ENCODE data around the gene IP6K1.
"Not testable (repeated sequence)": the region's sequence is repeated elsewhere in the genome, so short reads cannot be mapped to it uniquely, and the experiment has no call there.

IP6K1 gene

DNA sequence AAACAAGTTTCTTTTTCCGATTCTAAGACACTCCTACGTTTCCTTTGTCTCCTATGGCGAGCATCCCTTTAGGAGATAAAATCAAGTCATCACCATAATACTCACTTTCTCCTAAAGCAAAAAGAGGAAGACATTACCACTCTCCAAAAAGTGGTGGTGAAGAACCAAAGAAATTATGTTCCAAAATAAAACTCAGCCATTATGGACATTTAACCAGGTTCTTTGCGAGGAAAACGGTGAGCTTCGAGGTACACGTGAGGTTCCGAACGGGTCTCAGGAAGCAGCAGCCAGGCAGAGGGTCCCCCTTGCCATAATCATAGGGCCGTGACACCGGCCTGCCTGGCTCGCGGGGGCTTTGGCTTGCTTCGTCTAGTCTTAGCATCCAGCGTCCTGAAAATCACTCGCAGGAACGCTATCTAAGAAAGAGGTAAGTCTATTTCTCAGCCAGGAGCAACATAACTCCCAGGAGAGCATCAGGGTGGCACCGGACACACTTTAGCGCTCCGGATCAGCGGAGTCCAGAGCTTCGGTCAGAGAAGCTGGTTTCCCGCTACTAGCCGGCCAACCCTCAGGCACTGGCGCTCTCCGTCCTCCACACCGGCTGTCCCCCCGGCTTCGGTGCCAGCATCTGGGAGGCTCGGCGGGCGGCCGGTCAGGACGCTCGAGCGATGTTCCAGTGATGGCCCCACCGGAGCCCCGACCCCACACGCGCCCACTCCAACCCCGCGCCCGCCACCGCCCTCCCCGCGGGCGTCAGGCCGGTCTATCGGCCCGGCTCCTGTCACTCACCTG lies 581 bp downstream of the IP6K1 start:
- peaks cover 59% of the 10 kb centered on the region for H3K36me3 Mint-ChIP-seq
- H3K27ac Mint-ChIP-seq: peak overlapping the region; percentile 96
- H3K4me3 Mint-ChIP-seq: peak overlapping the region; percentile 86
- DNase-seq (ENCODE audit: low spot score in 2 of 2) (no peak), ATAC-seq (peak; percentile 64)
- H3K4me1 Mint-ChIP-seq: peaks cover 29% of the 10 kb centered on the region
- no peaks in the 10 kb centered on the region for H3K9me3 Mint-ChIP-seq

DNA sequence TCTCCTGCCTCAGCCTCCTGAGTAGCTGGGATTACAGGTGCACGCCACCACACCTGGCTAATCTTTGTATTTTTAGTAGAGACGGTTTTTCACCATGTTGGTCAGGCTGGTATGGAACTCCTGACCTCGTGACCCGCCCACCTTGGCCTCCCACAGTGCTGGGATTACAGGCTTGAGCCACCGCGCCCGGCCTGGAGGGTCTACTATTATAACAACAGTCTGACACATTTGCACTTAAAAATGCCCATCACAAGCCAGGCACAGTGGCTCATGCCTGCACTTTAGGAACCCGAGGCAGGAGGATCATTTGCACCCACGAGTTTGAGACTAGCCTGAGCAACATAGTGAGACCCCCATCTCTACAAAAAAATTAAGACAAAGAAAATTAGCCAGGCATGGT lies 4.1 kb downstream of the IP6K1 start:
- H3K4me3 Mint-ChIP-seq; H3K27ac Mint-ChIP-seq; ATAC-seq; H3K9me3 Mint-ChIP-seq; DNase-seq (ENCODE audit: low spot score in 2 of 2): not testable (repeated sequence)
- Mint-ChIP-seq H3K36me3 (peaks cover 91% of the 10 kb centered on the region), H3K4me1 (peaks cover 44% of the 10 kb centered on the region)

DNA sequence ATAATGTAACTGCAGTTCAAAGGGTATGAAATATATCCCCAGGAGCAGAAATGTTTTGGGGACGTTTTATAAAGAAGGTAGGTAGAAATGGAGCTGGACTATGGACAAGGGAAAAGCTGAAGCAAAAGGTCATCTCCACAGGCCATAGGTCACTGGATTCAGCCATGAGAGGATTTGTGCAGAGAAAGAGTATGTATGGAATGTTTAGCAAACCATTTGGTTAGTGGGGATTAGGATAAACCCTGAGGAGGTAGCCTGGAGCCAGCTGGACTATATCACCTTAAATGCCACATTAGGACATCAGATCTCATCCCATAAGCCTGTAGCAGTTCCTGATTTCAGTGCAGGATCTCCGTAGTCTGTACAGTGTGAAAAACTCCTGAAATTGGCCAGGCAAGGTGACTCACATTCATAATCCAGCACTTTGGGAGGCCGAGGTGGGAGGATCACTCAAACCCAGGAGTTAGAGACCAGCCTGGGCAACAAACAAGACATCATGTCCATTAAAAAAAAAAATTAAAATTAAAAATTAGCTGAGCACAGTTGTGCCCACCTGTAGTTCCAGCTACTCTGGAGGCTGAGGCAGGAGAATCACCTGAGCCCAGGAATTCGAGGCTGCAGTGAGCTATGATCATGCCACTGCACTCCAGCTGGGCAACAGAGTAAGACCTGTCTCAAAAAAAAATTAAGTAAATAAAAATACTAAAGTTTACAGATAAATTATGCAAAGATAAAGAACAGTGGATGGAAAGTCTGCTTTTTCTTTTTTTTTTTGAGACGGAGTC lies 4.7 kb downstream of the IP6K1 start:
- Mint-ChIP-seq H3K27ac (no peak overlapping the region), H3K9me3 (no peaks in the 10 kb centered on the region), H3K4me1 (peaks cover 37% of the 10 kb centered on the region), H3K4me3 (no peak overlapping the region), H3K36me3 (peaks cover 91% of the 10 kb centered on the region)
- no peak for ATAC-seq
- no peak for DNase-seq (ENCODE audit: low spot score in 2 of 2)

DNA sequence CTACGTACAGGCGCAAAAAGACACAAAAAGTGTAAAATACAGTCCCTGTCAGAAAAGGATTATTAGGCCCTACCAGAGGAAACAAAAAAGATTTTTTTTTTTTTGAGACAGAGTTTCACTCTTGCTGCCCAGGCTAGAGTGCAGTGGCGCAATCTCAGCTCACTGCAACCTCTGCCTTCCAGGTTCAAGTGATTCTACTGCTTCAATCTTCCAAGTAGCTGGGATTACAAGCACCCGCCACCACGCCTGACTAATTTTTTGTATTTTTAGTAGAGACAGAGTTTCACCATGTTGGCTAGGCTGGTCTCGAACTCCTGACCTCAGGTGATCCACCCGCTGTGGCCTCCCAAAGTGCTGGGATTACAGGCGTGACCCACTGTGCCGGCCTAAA lies 5.4 kb downstream of the IP6K1 start:
- ATAC-seq; H3K4me3 Mint-ChIP-seq; DNase-seq (ENCODE audit: low spot score in 2 of 2); H3K9me3 Mint-ChIP-seq; H3K27ac Mint-ChIP-seq: not testable (repeated sequence)
- peaks cover 36% of the 10 kb centered on the region for H3K4me1 Mint-ChIP-seq
- H3K36me3 Mint-ChIP-seq: peaks cover 94% of the 10 kb centered on the region

DNA sequence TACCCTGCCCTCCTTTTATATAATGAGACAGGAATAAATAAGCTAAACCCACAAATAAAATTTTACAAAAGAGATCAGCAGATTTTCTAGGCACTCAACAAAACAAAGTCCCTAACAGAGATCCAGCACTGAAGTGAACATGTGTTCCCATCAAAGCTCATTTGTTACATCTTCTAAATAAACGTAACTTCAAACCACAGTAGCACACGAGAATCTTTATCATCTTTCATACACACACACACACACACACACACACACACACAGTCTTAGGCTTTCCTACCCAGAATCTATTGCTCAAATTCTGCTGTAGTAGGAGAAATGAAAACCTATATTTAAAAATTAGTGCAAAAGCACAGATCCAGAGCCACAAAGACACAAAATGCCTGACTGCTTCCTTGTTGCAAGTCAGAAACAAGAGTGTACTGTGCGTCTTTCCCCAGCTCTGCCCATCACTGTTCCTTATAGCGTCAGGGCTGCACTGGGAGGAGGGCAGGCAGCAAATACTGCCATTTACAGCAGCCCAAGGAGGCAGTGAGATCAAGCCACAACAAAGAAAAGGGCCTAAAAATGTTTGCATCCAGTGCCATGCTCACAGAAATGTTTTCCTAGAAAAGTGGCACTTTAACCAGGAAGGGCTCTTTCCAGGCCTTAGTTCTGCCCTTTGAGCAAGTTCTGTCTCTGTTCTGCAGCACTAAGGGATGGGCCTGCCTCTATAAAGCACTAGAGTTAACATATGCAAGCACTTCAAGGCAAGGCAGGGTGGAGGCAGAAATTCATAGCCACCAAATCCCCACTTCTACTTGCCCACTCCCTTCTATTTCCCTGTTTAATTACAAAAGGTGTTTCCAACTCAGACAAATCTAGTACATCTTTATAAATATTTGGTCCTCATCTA lies 6.0 kb downstream of the IP6K1 start:
- Mint-ChIP-seq H3K27ac (peak overlapping the region; percentile 58), H3K4me3 (no peak overlapping the region), H3K4me1 (peaks cover 31% of the 10 kb centered on the region), H3K36me3 (peaks cover 94% of the 10 kb centered on the region), H3K9me3 (no peaks in the 10 kb centered on the region)
- DNase-seq (ENCODE audit: low spot score in 2 of 2): no peak
- no peak for ATAC-seq

DNA sequence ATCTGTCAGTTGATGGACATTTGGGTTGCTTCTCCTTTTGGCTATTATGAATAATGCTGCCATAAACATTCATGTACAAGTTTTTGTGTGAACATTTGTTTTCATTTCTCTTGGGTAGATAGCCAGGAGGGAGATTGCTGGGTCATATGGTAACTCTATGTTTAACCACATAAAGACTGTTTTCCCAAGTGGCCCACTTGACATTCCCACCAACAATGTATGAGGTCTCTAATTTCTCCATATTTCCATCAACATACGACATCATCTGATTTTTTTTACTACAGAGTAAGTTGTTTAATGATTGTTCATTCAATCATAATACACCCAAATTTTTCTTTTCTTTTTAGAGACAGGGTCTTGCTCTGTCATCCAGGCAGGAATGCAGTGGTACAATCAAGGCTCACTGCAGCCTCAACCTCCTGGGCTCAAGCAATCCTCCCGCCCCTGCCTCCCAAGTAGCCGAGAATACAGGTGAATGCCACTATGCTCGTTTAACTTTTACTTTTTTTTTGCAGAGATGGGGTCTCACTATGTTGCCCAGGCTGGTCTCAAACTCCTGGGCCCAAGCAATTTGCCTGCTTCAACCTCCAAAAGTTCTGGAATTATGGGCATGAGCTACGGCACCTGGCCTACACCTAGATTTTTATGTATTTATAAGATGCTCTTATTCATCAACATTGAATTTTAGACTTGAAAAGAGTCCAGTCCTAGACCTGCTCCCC lies 6.8 kb downstream of the IP6K1 start:
- ATAC-seq: no peak
- H3K36me3 Mint-ChIP-seq: peaks cover 89% of the 10 kb centered on the region

DNA sequence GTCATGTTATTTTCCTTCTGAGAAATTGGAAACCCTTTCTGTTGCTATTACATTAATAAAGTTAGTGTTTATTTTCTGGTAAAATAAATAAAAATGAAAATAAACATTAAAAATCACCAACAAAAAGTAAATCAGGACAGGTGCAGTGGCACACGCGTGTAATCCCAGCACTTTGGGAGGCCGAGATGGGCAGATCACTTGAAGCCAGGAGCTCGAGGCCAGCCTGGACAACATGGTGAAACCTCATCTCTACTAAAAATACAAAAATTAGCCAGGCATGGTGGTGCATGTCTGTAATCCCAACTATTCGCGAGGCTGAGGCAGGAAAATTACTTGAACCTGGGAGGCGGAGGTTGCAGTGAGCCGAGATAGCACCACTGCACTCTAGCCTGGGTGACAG lies 10.2 kb downstream of the IP6K1 start:
- H3K27ac Mint-ChIP-seq; H3K4me3 Mint-ChIP-seq; DNase-seq (ENCODE audit: low spot score in 2 of 2); H3K9me3 Mint-ChIP-seq; ATAC-seq: not testable (repeated sequence)
- Mint-ChIP-seq H3K36me3 (peaks cover 56% of the 10 kb centered on the region), H3K4me1 (peaks cover 21% of the 10 kb centered on the region)

More for the DNA sequence above, 6.8 kb downstream of the IP6K1 start:
- Mint-ChIP-seq H3K27ac (peak overlapping the region; percentile 58), H3K4me1 (peaks cover 26% of the 10 kb centered on the region), H3K9me3 (no peaks in the 10 kb centered on the region), H3K4me3 (no peak overlapping the region)
- DNase-seq (ENCODE audit: low spot score in 2 of 2): no peak

DNA sequence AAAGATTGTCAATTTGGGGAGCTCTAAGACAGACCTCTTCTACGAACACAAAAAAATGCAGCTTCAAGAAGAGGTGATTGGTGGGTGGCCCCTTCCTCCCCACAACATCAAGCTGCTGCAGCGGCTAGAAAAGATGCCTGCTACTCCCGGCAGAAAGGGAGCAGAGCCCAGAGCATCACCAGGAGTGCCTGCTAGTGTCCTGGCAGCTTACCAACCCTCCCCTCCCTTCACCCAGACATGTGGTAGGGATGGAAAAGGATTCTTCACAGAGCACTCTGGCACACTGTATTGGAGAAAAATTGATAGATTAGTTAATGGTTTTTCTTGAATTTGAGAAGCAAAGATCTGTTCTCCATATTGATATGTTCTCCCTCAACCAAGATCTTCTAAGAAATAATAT lies 10.8 kb downstream of the IP6K1 start:
- Mint-ChIP-seq H3K9me3 (no peaks in the 10 kb centered on the region), H3K27ac (no peak overlapping the region), H3K4me1 (peaks cover 18% of the 10 kb centered on the region), H3K4me3 (no peak overlapping the region), H3K36me3 (peaks cover 50% of the 10 kb centered on the region)
- no peak for ATAC-seq
- no peak for DNase-seq (ENCODE audit: low spot score in 2 of 2)

DNA sequence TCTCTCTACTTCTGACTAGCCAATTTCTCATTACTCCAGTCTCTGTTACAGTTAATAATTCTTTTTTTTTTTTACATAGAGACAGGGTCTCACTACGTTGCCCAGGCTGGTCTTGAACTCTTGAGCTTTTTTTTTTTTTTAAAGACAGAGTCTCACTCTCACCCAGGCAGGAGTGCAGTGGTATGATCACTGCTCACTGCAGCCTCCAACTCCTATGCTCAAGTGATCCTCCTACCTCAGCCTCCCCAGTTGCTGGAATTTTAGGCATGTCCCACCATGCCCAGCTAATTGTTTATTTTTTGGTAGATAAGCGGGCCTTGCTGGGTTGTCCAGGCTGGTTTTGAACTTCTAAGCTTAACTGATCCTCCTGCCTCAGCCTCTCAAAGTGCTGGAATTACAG lies 13.6 kb downstream of the IP6K1 start:
- Mint-ChIP-seq H3K36me3 (peaks cover 32% of the 10 kb centered on the region), H3K27ac (peak overlapping the region; percentile 70), H3K9me3 (no peaks in the 10 kb centered on the region), H3K4me3 (no peak overlapping the region), H3K4me1 (peaks cover 14% of the 10 kb centered on the region)
- DNase-seq (ENCODE audit: low spot score in 2 of 2): no peak
- ATAC-seq: no peak

DNA sequence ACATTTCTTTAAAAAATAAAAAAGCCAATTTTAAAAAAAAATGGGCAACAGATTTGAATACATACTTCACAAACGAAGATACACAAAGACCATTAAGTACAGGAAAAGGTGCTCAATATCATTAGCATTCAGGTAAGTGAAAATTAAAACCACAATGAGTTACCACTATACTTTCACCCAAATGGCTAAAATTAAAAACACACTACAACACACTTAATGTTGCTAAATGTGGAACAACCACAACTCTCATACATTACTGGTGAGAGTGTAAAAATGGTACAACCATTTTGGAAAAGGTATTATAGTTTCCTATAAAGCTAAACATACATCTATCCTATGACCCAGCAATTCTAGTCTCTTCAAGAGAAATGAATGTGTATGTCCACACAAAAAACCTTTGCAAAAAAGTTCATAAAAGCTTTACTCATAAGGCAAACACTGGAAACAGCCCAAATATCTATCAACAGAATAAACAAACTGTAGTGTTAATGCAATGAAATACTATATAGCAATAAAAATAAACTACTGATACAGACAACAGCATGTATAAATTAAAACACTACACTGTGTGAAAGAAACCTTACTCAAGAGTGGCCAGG lies 14.9 kb downstream of the IP6K1 start:
- Mint-ChIP-seq H3K27ac (no peak overlapping the region), H3K9me3 (no peaks in the 10 kb centered on the region), H3K36me3 (peaks cover 22% of the 10 kb centered on the region), H3K4me3 (no peak overlapping the region), H3K4me1 (peaks cover 14% of the 10 kb centered on the region)
- ATAC-seq (no peak), DNase-seq (ENCODE audit: low spot score in 2 of 2) (no peak)

DNA sequence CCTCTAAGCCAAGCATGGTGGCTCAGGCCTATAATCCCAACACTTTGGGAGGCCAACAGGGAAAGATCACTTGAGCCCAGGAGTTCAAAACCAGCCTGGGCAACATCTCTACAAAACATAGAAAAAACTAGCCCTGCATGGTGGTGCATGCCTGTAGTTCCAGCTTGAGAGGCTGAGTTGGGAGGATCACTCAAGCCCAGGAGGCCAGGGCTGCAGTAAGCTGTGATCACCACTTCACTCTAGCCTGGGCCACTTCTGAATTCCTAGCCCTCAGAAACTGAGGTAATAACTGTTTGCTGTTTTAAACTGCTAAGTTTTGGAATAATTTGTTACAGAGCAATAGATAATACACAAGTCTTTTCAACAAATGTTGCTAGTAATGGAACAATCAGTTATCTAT lies 16.4 kb downstream of the IP6K1 start:
- Mint-ChIP-seq H3K27ac (peak overlapping the region; percentile 23), H3K4me1 (peaks cover 17% of the 10 kb centered on the region), H3K36me3 (peaks cover 24% of the 10 kb centered on the region), H3K9me3 (no peaks in the 10 kb centered on the region), H3K4me3 (no peak overlapping the region)
- DNase-seq (ENCODE audit: low spot score in 2 of 2) (no peak), ATAC-seq (no peak)

DNA sequence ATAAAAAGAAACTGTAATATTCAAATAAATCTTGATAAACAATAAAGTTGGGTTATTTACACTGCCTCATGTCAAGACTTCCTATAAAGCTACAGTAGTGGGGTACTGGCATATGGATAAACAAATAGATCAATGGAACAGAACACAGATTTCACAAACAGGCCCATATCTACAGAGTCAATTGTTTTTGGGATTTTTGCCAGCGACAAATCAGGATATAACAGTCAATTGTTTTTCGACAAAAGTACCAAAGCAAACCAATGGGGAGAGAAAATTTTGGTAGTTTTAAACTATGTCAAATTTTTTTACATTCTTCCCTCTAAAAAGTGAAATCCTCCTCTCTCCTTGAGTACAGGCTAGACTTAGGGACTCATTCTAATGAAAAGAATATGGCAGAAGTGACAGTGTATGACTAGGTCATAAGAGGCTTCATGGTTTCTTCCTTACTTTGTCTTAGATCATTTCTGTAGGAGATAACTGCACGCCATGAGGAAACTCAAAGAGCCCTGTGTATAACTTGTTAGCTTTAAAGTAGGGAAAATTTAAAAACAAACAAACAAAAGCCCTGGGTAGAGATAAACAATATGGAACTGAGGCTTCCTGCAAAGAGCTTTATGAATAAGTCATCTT lies 16.9 kb downstream of the IP6K1 start:
- no peak for DNase-seq (ENCODE audit: low spot score in 2 of 2)
- H3K4me1 Mint-ChIP-seq: peaks cover 22% of the 10 kb centered on the region

DNA sequence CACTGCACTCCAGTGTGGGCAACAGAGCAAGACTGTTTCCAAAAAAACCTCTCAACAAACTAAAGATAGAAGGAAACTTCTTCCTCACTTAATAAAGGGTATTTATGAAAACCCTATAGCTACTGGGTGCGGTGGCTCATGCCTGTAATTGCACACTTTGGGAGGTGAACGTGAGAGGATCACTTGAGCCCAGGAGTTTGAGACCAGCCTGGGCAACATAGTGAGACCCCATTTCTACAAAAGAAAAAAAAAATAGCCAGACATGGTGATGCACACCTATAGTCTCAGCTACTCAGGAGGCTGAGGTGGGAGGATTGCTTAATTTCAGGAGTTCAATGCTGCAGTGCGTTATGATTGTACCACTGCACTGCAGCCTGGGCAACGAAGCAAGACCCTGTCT lies 22.4 kb downstream of the IP6K1 start:
- ATAC-seq: no peak
- Mint-ChIP-seq H3K36me3 (peaks cover 55% of the 10 kb centered on the region), H3K4me3 (no peak overlapping the region), H3K4me1 (peaks cover 13% of the 10 kb centered on the region), H3K27ac (no peak overlapping the region), H3K9me3 (no peaks in the 10 kb centered on the region)
- no peak for DNase-seq (ENCODE audit: low spot score in 2 of 2)

More for the DNA sequence above, 16.9 kb downstream of the IP6K1 start:
- H3K4me3 Mint-ChIP-seq: no peak overlapping the region
- H3K36me3 Mint-ChIP-seq: peaks cover 29% of the 10 kb centered on the region
- ATAC-seq: peak; percentile 50
- peak overlapping the region; percentile 23 for H3K27ac Mint-ChIP-seq
- no peaks in the 10 kb centered on the region for H3K9me3 Mint-ChIP-seq

DNA sequence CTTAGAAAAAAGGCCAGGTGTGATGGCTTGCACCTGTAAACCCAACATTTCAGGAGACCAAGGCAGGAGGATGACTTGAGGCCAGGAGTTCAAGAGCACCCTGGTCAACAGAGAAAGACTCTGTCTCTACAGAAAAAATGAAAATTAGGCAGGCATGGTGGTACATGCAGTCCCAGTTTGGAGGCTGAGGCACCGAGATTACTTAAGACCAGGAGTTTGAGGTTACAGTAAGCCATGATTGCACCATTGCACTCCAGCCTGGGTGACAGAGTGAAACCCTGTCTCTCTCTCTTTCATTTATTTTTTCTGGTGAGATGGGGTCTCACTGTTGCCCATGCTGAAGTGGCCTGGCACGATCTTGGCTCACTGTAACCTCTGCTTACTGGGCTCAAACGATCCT lies 24.7 kb downstream of the IP6K1 start:
- no peak for ATAC-seq
- Mint-ChIP-seq H3K9me3 (no peaks in the 10 kb centered on the region), H3K36me3 (peaks cover 55% of the 10 kb centered on the region), H3K4me1 (peaks cover 19% of the 10 kb centered on the region), H3K27ac (no peak overlapping the region), H3K4me3 (no peak overlapping the region)
- no peak for DNase-seq (ENCODE audit: low spot score in 2 of 2)
